T47D (cell line): ENCODE results near the gene FA2H.

Experiments used
- DNase-seq, 2 experiments: peaks; one replicate each; pipeline versions ENCODE4 v3.0.0 to v3.0.0-alpha.2; 2011 to 2012; ENCODE audit warnings: low read depth in 1 of 2, low spot score in 1 of 2
- JUND ChIP-seq: IDR thresholded peaks from 2 replicates; pipeline ENCODE4 v1.6.1; 2012; ENCODE audit warnings: low read depth
- in situ Hi-C: cut with HindIII; loops from 2 replicates; pipeline ENCODE4 v1.10.0; 2016; ENCODE audit warnings: low sequenced_read_pairs, low pct_unique_long_range_greater_than_20kb

The FA2H gene

DNA sequence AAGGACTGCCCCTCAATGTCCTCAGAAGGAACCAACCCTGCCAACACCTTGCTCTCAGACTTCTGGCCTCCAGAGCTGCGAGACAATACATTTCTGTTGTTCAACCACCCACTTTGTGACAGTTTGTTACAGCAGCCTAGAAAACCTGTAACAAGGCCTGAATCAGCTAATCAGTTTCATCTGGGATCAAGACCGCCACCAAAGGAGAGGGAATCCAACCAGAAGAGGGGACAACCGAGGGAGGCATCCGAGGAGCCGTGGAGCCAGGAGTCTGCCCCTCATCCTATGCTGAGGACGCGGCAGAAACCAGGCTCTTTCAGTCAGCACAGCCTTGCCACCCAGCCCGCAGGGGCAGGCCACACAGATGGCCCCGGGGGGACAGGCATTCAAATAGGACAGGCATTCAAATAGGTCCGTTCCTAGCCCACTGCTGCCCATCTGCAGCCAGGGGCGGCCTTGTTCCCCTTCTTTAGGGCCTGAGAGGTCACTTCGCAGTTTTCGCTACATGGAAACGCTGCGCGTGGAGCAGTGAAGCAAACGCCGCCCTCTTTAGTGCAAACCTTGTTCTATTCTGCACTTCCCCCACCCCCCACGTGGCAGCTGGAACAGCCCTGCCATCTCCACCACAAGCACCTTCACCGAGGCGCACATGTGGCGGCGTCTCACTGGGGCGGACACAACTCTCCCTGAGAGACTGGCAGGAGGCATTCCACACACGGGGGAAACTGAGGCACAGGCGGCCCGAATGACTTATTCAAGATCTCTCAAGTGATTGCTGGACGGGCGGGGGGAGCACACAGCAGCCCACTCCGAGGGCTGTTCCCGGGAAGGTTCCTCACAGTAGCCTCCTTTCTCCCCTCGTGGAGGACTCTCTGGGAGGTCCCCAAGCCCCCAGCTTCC lies 26.7 kb downstream of the FA2H start:
- DNase-seq = no peak
- in situ Hi-C loops = no loop called here
- TF ChIP-seq JUND = no peak

DNA sequence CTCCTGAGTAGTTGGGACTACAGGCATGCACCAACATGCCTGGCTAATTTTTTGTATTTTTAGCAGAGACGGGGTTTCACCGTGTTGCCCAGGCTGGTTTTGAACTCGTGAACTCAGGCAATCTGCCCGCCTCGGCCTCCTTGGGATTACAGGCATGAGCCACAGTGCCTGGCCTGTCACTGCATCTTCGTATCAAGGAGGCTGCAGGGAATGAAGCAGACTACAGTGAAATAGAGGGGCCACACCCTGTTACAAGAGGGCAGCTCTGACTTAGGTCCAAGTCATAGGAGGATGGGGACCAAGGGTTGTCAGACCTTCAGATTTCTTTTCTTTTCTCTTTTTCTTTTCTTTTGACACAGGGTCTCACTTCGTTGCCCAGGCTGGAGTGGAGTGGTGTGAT lies 28.7 kb downstream of the FA2H start:
- no peak for TF ChIP-seq JUND
- in situ Hi-C loops = no loop called here
- no peak for DNase-seq

DNA sequence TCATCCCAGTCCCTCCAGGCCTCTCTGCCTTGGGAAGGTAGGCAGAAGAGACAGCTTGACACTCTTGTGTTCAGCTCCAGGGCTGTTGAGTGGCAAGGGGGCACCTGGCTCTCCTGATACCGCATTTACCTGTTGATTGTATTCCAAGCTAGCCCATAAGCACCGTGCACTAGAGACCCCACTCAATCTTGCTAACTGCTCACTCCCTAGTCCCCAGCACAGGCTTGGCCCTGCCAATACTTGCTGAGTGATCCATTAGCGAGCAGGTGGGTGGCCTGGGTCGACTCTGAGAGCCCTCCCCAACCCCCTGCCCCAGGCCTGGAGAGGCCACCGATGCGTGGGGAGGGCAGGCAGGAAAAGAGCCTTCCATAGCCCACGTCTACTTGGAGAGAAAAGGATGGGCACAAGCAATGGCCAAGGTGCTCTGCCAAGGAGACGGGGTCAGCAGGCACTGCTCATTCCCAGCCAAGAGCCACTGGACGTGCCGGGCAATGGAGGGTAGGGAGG lies 29.5 kb downstream of the FA2H start:
- in situ Hi-C loops = no loop called here
- no peak for DNase-seq
- TF ChIP-seq JUND = no peak

DNA sequence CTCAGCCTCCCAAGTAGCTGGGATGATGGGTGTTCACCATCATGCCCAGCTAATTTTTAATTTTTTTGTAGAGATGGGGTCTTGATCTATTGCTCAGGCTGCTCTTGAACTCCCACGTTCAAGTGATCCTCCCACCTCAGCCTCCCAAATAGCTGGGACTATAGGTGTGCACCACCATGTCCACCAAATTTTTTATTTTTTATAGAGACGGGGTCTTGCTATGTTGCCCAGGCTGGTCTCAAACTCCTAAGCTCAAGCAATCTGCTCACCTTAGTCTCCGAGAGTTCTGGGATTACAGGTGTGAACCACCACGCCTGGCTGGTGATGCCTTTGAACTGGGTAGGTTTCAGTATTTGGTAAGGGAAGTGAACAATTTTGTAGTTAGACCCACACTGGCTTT lies 30.1 kb downstream of the FA2H start:
- in situ Hi-C loops = no loop called here
- DNase-seq = no peak
- no peak for TF ChIP-seq JUND

DNA sequence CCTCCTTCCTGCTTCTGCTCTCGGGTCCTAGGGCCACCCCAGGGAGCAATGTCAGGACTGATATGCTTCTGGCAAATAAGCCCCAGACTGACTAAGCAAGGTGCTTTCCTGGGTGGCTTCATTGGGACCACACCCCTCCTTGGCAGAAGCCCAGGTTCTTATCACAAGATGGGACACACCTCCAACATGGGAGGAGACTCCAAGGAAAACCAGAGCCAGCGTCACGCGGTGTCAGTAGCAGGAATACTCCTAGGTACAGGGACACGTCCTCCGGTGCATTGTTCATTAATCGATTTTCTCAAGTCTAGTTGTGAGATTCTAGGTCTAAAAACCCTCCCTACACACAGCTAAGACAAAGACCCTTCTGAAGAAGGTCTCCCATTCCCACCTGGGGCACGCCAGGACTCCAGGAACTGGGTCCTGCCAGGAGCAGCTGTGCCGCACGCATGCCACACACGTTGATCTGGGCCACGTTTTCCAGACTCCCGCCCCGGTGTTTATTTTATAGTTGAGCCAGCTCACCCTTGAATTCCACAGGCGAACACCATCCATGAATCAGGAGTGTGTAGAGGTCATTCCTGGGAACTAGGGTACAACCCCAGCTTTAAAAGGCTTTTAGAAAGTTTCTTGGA lies 30.8 kb downstream of the FA2H start:
- no peak for TF ChIP-seq JUND
- in situ Hi-C loops = no loop called here
- DNase-seq = peak; percentile 52 to 66

DNA sequence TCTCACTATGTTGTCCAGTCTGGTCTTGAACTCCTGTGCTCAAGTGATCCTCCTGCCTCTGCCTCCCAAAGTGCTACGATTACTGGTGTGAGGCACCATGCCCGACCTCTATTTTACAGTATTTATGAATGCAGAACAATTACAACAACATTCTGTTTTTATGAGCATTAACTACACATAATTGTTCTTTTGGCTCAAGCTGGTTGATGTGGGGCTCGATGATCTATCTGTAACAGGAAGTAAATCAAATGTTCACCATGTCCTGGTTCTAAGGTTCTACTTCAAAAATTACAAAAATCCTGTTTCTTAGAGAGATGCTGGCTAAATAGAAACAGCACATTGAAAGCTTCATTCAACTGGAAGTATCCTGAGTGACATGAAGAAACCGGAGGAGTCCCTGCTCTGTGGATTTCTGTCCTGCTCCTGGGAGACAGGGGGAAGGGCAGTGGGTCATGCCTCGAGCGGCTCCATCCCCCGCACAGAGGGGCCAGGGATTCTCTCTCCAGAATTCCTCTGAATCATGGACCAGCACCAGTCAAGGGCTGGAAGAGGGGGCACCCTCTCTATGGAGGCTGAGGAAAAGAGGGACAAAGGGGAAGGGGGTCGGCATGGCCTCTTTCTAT lies 31.5 kb downstream of the FA2H start:
- in situ Hi-C loops = no loop called here
- no peak for DNase-seq
- TF ChIP-seq JUND = no peak

DNA sequence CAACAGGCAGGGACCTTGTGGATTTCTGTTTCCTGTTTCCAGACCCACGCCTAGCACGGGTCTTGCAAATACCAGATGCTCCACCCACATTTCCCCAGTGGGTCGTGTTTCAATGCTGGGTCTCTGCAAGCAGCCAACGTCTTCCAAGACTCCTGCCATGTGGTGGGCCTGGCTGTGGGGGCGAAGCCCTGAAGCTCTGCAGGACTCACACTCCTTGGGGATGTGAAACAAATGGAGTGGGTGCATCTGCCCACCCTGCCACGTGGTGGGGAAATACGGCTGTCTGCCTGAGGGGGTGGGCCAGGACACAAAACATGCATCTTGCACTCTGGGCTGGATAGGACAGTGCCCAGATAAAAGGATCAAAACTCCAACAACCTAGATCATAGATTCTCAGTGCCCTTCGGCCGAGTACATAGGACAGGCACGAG lies 32.6 kb downstream of the FA2H start:
- in situ Hi-C loops = no loop called here
- no peak for DNase-seq
- no peak for TF ChIP-seq JUND

DNA sequence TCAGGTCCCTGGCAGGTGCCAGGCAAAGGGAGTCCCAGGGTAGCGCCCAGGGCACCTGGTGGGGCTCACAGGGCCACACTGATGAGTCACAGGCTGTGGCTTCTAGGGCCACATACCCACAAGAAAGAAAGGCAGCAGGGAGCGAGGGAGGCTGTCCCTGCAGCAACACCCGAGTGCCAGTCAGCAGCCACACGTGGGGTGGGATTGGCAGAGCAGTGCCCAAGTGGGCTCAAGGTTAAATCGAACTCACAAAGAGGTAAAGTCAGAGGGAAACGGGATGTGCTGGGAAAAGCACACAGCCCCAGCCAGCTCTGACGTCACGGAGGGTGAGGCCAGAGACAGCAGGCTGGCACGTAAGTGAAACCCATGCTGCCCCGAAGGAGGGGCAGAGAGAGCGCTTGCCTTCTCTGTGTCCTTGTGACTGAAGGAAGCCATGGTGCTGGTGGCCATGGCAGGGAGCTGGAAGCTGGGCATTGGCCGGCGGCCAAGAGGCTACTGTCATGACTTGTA lies 33.8 kb downstream of the FA2H start:
- in situ Hi-C loops = no loop called here
- no peak for TF ChIP-seq JUND
- DNase-seq = no peak

DNA sequence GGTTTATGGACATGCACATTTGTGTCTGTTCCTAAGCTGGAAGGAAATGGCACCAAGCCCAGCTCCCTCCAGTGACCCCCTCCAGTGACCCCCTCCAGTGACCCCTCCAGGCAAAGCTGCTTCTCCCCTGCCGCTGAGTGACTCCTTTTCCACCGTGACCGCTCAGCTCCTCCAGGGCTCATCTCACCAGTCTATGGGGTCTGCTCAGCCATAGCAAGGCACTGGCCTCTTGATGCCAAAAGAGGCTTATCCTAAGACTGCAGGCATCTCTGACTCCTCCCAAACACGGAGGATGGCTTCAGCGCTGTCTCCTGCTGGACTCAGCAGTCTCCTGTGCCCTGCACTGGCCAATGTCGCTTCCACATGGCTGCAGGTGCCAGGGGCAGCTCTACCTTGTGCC lies 35.3 kb downstream of the FA2H start:
- no peak for DNase-seq
- in situ Hi-C loops = no loop called here
- TF ChIP-seq JUND = no peak

DNA sequence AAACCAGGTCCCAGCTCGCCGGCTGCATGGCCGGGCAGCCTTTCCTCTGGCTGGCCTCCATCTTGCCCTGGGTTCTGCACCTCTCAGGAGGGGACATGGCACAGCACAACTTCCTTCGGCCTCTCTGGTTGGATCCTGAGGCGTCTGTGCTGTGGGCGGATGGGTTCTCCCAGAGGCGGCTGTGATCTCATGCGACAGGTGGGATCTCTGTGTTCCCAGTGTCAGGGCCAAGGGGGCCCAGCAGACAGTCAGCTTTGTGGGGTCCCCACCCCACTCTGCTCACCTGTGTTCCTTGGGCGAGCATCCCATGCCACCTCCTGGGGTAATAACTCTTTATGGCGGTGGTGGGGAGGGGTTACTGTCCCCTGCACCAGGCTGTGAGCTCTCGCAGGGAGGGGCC lies 35.8 kb downstream of the FA2H start:
- no peak for TF ChIP-seq JUND
- in situ Hi-C loops = no loop called here

DNA sequence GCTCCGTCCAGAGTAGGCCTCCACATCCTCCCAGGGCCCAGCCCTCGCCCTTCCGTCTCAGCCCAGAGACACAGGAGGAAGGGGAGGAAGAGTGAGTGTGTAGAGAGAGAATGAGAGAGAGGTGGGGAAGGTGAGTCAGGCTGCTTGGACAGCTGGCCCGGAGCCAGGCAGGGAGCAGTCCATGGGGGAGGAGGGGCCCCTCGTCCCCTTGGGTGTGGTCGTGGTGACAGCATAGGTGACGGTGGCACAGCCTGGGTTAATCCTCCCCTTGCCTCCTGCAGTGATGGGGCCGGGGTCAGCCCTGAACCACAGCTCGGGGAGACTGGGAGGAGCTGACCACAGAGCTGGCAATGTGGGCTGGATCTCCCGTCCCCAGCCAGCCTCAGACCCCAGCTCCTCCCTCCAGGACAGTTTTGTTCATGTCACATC lies 36.5 kb downstream of the FA2H start:
- DNase-seq = no peak
- in situ Hi-C loops = no loop called here
- no peak for TF ChIP-seq JUND

More for the DNA sequence above, 35.8 kb downstream of the FA2H start:
- no peak for DNase-seq

DNA sequence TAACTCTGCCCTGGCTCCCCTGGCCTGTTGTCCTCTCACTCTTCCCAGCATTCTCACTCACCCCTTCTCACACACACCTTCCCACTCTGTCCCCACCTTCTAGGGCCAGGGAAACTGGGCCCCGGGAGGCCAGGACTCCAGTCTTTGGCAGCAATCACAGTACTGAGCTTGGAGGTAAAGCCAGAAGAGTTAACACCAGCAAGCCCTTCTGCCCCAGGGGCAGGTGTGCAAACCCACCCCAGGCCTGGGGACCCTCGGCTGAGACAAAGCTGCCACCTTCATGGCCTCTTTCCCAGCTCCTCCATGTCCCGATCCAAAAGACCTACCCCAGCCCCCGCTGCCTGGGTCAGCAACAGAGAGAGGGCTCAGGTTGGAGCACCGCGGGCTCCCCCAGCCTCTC lies 37.1 kb downstream of the FA2H start:
- no peak for TF ChIP-seq JUND
- in situ Hi-C loops = no loop called here
- no peak for DNase-seq
